ENCODE results near the gene MYO9A.

The MYO9A gene

GRCh38 chr15:72118017-72118978 is at the start of gene MYO9A, which contains the start of gene SENP8:
MYO9A (minus strand) TSS chr15:72118150; CDS start chr15:72046563, 71,587 bp downstream.
SENP8 (plus strand) TSS chr15:72118403; CDS start chr15:72139624, 21,221 bp downstream.
- DNase-seq = peak; percentile 64 to 97

GRCh38 chr15:72167445-72167844 is 49.5 kb upstream of the MYO9A start:
- no peak for DNase-seq

GRCh38 chr15:72166716-72167417 is 48.9 kb upstream of the MYO9A start:
- no peak for DNase-seq

GRCh38 chr15:72163719-72164118 is 45.8 kb upstream of the MYO9A start:
- no peak for DNase-seq

GRCh38 chr15:72162569-72162968 is 44.6 kb upstream of the MYO9A start:
- DNase-seq = no peak

- DNase-seq = no peak
Measured at GRCh38 chr15:72161361-72162132, 43.6 kb upstream of the MYO9A start.

- no peak for DNase-seq
Measured at GRCh38 chr15:72160696-72161245, 42.8 kb upstream of the MYO9A start.

GRCh38 chr15:72156928-72157327 is 39.0 kb upstream of the MYO9A start:
- DNase-seq = no peak

- DNase-seq = peak; percentile 51 to 80
Measured at GRCh38 chr15:72155635-72156616, 38.0 kb upstream of the MYO9A start.

GRCh38 chr15:72155003-72155621 is 37.2 kb upstream of the MYO9A start:
- DNase-seq = peak in 1 of 2 experiments; percentile 29

- DNase-seq = no peak
Measured at GRCh38 chr15:72154316-72154715, 36.4 kb upstream of the MYO9A start.

GRCh38 chr15:72153269-72154000 is 35.5 kb upstream of the MYO9A start:
- DNase-seq = no peak

GRCh38 chr15:72147418-72147817 is 29.5 kb upstream of the MYO9A start:
- no peak for DNase-seq

- DNase-seq = no peak
Measured at GRCh38 chr15:72146934-72147333, 29.0 kb upstream of the MYO9A start.

GRCh38 chr15:72146221-72146620 is 28.3 kb upstream of the MYO9A start:
- DNase-seq = no peak

GRCh38 chr15:72141171-72142084 is 23.5 kb upstream of the MYO9A start:
- no peak for DNase-seq

GRCh38 chr15:72140088-72140487 is 22.1 kb upstream of the MYO9A start:
- DNase-seq = no peak

- DNase-seq = no peak
Measured at GRCh38 chr15:72139667-72140066, 21.7 kb upstream of the MYO9A start.
